WTC11 (cell line): ENCODE data around the gene OR6J1.

Experiments used
- ATF1 ChIP-seq: sonication (generic); formaldehyde crosslinking; IDR thresholded peaks from 2 replicates; pipeline ENCODE4 v1.8.1; 2023; ENCODE audit warnings: mild to moderate bottlenecking, moderate library complexity, missing genetic modification reagents
- MXD4 ChIP-seq: fragments of 250-450 bp; sonication (Bioruptor Pico); IDR thresholded peaks from 2 replicates; pipeline ENCODE4 v1.8.0; 2021; ENCODE audit warnings: mild to moderate bottlenecking, moderate library complexity, borderline replicate concordance
- SP1 ChIP-seq: sonication (generic); formaldehyde crosslinking; conservative IDR thresholded peaks from 2 replicates; pipeline ENCODE4 v1.8.1; 2022; ENCODE audit warnings: missing genetic modification reagents
- TP53 ChIP-seq: sonication (generic); formaldehyde crosslinking; IDR thresholded peaks from 2 replicates; pipeline ENCODE4 v1.8.1; 2023; ENCODE audit warnings: mild to moderate bottlenecking, missing genetic modification reagents
- ZNF219 ChIP-seq: sonication (generic); formaldehyde crosslinking; IDR thresholded peaks from 2 replicates; pipeline ENCODE4 v1.8.0; 2023; ENCODE audit warnings: missing genetic modification reagents, mild to moderate bottlenecking, borderline replicate concordance
- ZNF423 ChIP-seq: fragments of 250-450 bp; sonication (Bioruptor Pico); IDR thresholded peaks from 2 replicates; pipeline ENCODE4 v2.1.2; 2022; ENCODE audit warnings: mild to moderate bottlenecking, moderate library complexity
- TF ChIP-seq, protein P1 (sequence below): fragments of 200-600 bp; IDR thresholded peaks from 2 replicates; pipeline ENCODE4 v1.8.0; 2022; ENCODE audit warnings: antibody characterized with exemption
- TF ChIP-seq, protein P2 (sequence below): sonication (generic); formaldehyde crosslinking; IDR thresholded peaks from 2 replicates; pipeline ENCODE4 v1.8.0; 2022; ENCODE audit warnings: mild to moderate bottlenecking, missing genetic modification reagents
- TF ChIP-seq, protein P3 (sequence below): sonication (generic); formaldehyde crosslinking; IDR thresholded peaks from 2 replicates; pipeline ENCODE4 v1.8.1; 2023; ENCODE audit warnings: mild to moderate bottlenecking, missing genetic modification reagents, borderline replicate concordance
- TF ChIP-seq, protein P4 (sequence below): sonication (generic); formaldehyde crosslinking; IDR thresholded peaks from 2 replicates; pipeline ENCODE4 v1.8.0; 2022; ENCODE audit warnings: mild to moderate bottlenecking, missing genetic modification reagents
- TF ChIP-seq, protein P5 (sequence below): sonication (generic); formaldehyde crosslinking; IDR thresholded peaks from 2 replicates; pipeline ENCODE4 v1.8.1; 2022; ENCODE audit warnings: mild to moderate bottlenecking, moderate library complexity, missing genetic modification reagents

DNA sequence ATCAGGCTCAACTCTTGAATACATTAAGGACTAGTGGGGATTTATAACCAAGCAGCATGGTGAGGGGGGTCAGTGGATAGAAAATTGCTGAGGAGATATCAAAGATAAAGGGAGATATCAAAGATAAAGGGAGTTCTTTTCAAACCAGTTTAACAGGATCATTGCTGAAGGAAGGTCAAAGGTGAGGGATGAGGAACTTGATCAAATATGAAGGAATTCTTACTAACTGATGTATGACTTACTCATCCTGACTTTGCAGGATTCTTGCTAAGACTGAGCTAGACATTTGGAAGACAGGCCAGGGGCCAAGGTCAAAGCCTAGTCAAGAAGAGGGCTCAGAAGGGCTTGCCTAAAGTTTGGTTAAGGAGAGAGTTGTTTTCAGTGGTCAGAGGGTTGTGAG is 41.3 kb downstream of the OR6J1 start:
- TF ChIP-seq, protein P1, sequence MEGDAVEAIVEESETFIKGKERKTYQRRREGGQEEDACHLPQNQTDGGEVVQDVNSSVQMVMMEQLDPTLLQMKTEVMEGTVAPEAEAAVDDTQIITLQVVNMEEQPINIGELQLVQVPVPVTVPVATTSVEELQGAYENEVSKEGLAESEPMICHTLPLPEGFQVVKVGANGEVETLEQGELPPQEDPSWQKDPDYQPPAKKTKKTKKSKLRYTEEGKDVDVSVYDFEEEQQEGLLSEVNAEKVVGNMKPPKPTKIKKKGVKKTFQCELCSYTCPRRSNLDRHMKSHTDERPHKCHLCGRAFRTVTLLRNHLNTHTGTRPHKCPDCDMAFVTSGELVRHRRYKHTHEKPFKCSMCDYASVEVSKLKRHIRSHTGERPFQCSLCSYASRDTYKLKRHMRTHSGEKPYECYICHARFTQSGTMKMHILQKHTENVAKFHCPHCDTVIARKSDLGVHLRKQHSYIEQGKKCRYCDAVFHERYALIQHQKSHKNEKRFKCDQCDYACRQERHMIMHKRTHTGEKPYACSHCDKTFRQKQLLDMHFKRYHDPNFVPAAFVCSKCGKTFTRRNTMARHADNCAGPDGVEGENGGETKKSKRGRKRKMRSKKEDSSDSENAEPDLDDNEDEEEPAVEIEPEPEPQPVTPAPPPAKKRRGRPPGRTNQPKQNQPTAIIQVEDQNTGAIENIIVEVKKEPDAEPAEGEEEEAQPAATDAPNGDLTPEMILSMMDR = no peak
- TF ChIP-seq, protein P2, sequence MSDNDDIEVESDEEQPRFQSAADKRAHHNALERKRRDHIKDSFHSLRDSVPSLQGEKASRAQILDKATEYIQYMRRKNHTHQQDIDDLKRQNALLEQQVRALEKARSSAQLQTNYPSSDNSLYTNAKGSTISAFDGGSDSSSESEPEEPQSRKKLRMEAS = no peak
- TF ChIP-seq SP1 (CRISPR knock-in tag) (no peak), TP53 (CRISPR knock-in tag) (no peak), ATF1 (CRISPR knock-in tag) (no peak), ZNF219 (CRISPR knock-in tag) (no peak), MXD4 (CRISPR knock-in tag) (no peak), ZNF423 (CRISPR knock-in tag) (no peak)
- TF ChIP-seq, protein P3, sequence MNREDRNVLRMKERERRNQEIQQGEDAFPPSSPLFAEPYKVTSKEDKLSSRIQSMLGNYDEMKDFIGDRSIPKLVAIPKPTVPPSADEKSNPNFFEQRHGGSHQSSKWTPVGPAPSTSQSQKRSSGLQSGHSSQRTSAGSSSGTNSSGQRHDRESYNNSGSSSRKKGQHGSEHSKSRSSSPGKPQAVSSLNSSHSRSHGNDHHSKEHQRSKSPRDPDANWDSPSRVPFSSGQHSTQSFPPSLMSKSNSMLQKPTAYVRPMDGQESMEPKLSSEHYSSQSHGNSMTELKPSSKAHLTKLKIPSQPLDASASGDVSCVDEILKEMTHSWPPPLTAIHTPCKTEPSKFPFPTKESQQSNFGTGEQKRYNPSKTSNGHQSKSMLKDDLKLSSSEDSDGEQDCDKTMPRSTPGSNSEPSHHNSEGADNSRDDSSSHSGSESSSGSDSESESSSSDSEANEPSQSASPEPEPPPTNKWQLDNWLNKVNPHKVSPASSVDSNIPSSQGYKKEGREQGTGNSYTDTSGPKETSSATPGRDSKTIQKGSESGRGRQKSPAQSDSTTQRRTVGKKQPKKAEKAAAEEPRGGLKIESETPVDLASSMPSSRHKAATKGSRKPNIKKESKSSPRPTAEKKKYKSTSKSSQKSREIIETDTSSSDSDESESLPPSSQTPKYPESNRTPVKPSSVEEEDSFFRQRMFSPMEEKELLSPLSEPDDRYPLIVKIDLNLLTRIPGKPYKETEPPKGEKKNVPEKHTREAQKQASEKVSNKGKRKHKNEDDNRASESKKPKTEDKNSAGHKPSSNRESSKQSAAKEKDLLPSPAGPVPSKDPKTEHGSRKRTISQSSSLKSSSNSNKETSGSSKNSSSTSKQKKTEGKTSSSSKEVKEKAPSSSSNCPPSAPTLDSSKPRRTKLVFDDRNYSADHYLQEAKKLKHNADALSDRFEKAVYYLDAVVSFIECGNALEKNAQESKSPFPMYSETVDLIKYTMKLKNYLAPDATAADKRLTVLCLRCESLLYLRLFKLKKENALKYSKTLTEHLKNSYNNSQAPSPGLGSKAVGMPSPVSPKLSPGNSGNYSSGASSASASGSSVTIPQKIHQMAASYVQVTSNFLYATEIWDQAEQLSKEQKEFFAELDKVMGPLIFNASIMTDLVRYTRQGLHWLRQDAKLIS = no peak
- TF ChIP-seq, protein P4, sequence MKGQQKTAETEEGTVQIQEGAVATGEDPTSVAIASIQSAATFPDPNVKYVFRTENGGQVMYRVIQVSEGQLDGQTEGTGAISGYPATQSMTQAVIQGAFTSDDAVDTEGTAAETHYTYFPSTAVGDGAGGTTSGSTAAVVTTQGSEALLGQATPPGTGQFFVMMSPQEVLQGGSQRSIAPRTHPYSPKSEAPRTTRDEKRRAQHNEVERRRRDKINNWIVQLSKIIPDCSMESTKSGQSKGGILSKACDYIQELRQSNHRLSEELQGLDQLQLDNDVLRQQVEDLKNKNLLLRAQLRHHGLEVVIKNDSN = no peak
- TF ChIP-seq, protein P5, sequence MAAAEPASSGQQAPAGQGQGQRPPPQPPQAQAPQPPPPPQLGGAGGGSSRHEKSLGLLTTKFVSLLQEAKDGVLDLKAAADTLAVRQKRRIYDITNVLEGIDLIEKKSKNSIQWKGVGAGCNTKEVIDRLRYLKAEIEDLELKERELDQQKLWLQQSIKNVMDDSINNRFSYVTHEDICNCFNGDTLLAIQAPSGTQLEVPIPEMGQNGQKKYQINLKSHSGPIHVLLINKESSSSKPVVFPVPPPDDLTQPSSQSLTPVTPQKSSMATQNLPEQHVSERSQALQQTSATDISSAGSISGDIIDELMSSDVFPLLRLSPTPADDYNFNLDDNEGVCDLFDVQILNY (CRISPR knock-in tag) = no peak
